H1 (cell line): ENCODE data around the gene ZNFX1. TPM values are rescaled to one million over a fixed set of nuclear protein-coding genes. Genes with fewer than 3 reads are reported as not detected.

Experiments
- ATF2 ChIP-seq: IDR thresholded peaks from 2 replicates; pipeline ENCODE4 v1.6.1; 2012; ENCODE audit warnings: low read length, inconsistent platforms
- BACH1 ChIP-seq: IDR thresholded peaks from 2 replicates; pipeline ENCODE4 v1.6.1; 2012; ENCODE audit warnings: low read length, improper control_type of control experiment
- JUND ChIP-seq: IDR thresholded peaks from 2 replicates; pipeline ENCODE4 v1.6.1; 2011; ENCODE audit warnings: mild to moderate bottlenecking, improper control_type of control experiment, low read length
- NRF1 ChIP-seq: IDR thresholded peaks from 2 replicates; pipeline ENCODE4 v1.6.1; 2011; ENCODE audit warnings: mild to moderate bottlenecking, low read depth, low read length, improper control_type of control experiment
- SAP30 ChIP-seq: fragments of 300-600 bp; sonication (generic); IDR thresholded peaks from 2 replicates; pipeline ENCODE4 v1.7.1; 2012; ENCODE audit warnings: low read length, moderate library complexity, mild to moderate bottlenecking, inconsistent platforms; ENCODE audit not compliant: insufficient read depth, insufficient replicate concordance
- SUZ12 ChIP-seq: fragments of 200-600 bp; sonication (generic); IDR thresholded peaks from 2 replicates; pipeline ENCODE4 v1.6.1; 2012; ENCODE audit warnings: mild to moderate bottlenecking, inconsistent platforms, low read length, moderate library complexity, mixed read lengths
- polyA plus RNA-seq, 7 experiments: library from polyadenylated mRNA; depleted of rRNA in 3 of 7; stranded (reverse) in 5 of 7; unstranded in 2 of 7; fragments of >200 nt in 5 of 7; fragments of 200-250 nt in 2 of 7; gene quantifications; 1 replicate in 5 of 7; 2 replicates in 1 of 7; 4 replicates in 1 of 7; pipeline versions ENCODE4 v1.2.1 to v1.2.3, GENCODE V29; 2011 to 2013; ENCODE audit warnings: missing spikeins in 2 of 7, mixed read lengths in 2 of 7
- total RNA-seq: library from RNA; stranded (reverse); fragmentation: NEBNext Ultra II Directional; extraction: Animal tissue kit (Norgen Biotek cat#: 25700); gene quantifications from 2 replicates; pipeline ENCODE4 v1.2.1, GENCODE V29; 2021

The ZNFX1 gene
- total and polyA plus RNA-seq, 2 of the 8 experiments (the other 6 are each of a cell fraction or from before 2014, with no cell fraction given) = 3.1 to 11.3 TPM

GRCh38 chr20:49230561-49231133 is 47.2 kb downstream of the ZNFX1 start (continued):
- TF ChIP-seq BACH1 (no peak), NRF1 (no peak), JUND (no peak), SAP30 (no peak), ATF2 (no peak), SUZ12 (no peak)
